MM.1S (cell line): ENCODE results near the gene YIPF6.

Experiments used
- CTCF ChIP-seq: fragments of 300-600 bp; sonication (generic); IDR thresholded peaks from 2 replicates; pipeline ENCODE4 v1.5.1; 2016; ENCODE audit warnings: antibody characterized with exemption, low read length, mixed read lengths
- EZH2 ChIP-seq: fragments of 300-600 bp; sonication (generic); optimal IDR thresholded peaks from 2 replicates; pipeline ENCODE3; 2017; ENCODE audit warnings: low read depth, mild to moderate bottlenecking, antibody characterized with exemption, low read length, mixed read lengths
- EZH2phosphoT487 ChIP-seq: fragments of 300-600 bp; sonication (generic); IDR thresholded peaks from 2 replicates; pipeline ENCODE4 v1.6.1; 2018; ENCODE audit warnings: antibody characterized with exemption, low read length

DNA sequence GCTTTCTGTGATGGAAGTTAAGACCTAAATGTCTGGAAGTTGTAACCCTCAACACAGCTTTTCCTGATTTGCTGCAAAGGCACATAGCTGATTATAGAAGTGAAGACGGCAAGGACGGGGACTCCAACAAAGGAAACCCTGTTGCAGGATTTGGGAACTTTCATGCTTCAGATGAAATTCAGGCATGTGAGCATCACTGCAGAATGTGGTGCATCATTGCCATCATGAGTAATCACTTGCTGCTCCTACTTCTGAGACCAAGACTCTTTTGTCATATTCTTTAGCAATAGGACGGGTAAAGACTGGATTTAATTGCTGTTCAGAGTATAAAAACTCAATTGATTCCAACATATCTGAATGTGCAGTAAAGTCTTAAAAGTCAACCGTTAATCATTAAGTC is 35.8 kb downstream of the YIPF6 start:
- no peak for TF ChIP-seq CTCF
- no peak for TF ChIP-seq EZH2phosphoT487
- TF ChIP-seq EZH2, result no peak
